Esophagus (tissue), 2 donors: Measurements from ENCODE around the gene ZNF414. TPM values are rescaled to one million over a fixed set of nuclear protein-coding genes. Genes with fewer than 3 reads are reported as not detected.

Source experiments
- H3K27ac ChIP-seq, 2 donors: one replicate each; pipeline ENCODE4 v1.5.1; 2013; ENCODE audit warnings: low read depth in 2 of 2, mild to moderate bottlenecking in 2 of 2, inconsistent platforms in 1 of 2, low read length in 1 of 2, moderate library complexity in 1 of 2
- H3K27me3 ChIP-seq, 2 donors: one replicate each; pipeline ENCODE4 v1.6.1; 2013; ENCODE audit warnings: low read length in 2 of 2, control low read depth in 1 of 2, mild to moderate bottlenecking in 1 of 2; ENCODE audit not compliant: insufficient read depth in 2 of 2, control insufficient read depth in 1 of 2
- H3K36me3 ChIP-seq, 2 donors: one replicate each; pipeline ENCODE4 v1.6.1; 2013; ENCODE audit warnings: low read length in 1 of 2; ENCODE audit not compliant: control insufficient read depth in 2 of 2, insufficient read depth in 2 of 2
- H3K4me1 ChIP-seq, 2 donors: one replicate each; pipeline ENCODE4 v1.6.1; 2013; ENCODE audit warnings: low read length in 1 of 2; ENCODE audit not compliant: control insufficient read depth in 2 of 2, insufficient read depth in 2 of 2
- H3K4me3 ChIP-seq, 2 donors: one replicate each; pipeline ENCODE4 v1.5.1; 2013; ENCODE audit warnings: low read length in 2 of 2, mild to moderate bottlenecking in 2 of 2, low read depth in 1 of 2, moderate library complexity in 1 of 2
- H3K9me3 ChIP-seq, 2 donors: one replicate each; pipeline ENCODE4 v1.6.1; 2013; ENCODE audit warnings: mild to moderate bottlenecking in 2 of 2, low read depth in 1 of 2, low read length in 1 of 2, moderate library complexity in 1 of 2; ENCODE audit not compliant: control insufficient read depth in 2 of 2, insufficient read depth in 1 of 2
- WGBS, 2 donors: extraction: QIAGEN DNeasy Blood & Tissue Kit; methylation state at CpG; one replicate each; pipeline ENCODE4 v1.1.7; 2013; 5-methylcytosine and 5-hydroxymethylcytosine counted together
- polyA plus RNA-seq, 2 donors: library from polyadenylated mRNA; stranded (reverse); fragments of 200-250 nt; gene quantifications; one replicate each; pipeline ENCODE4 v1.2.3, GENCODE V29; 2013
- donor health status: healthy with polysubstance abuse.
- donor health status: Bipolar disorder and iron deficiency.

The ZNF414 gene
- polyA plus RNA-seq, 2 donors, result 22.6 to 27.2 TPM

GRCh38 chr19:8486661-8487136 is 27.3 kb downstream of the ZNF414 start:
- Histone ChIP-seq H3K4me3 (no peak overlapping the region), H3K36me3 (peaks cover 22 to 50% of the 10 kb centered on the region in 2 donors)

GRCh38 chr19:8485561-8486371 is 28.2 kb downstream of the ZNF414 start:
- peaks cover 8 to 45% of the 10 kb centered on the region in 2 donors for H3K4me1 ChIP-seq
- WGBS, 2 donors, result 96 to 97% methylated on average over 62 of the region's 62 CpGs
- H3K9me3 ChIP-seq, result no peaks in the 10 kb centered on the region
- H3K4me3 ChIP-seq, result no peak overlapping the region
- no peaks in the 10 kb centered on the region for H3K27me3 ChIP-seq
- peaks cover 22 to 54% of the 10 kb centered on the region in 2 donors for H3K36me3 ChIP-seq
- H3K27ac ChIP-seq, result no peak overlapping the region

More at GRCh38 chr19:8486661-8487136, 27.3 kb downstream of the ZNF414 start:
- Histone ChIP-seq H3K27me3 (no peaks in the 10 kb centered on the region), H3K9me3 (no peaks in the 10 kb centered on the region), H3K4me1 (peaks cover 5 to 43% of the 10 kb centered on the region in 2 donors), H3K27ac (peak overlapping the region in 1 of 2 donors; percentile 31)
- 83 to 84% methylated on average over 16 of the region's 16 CpGs for WGBS, 2 donors

GRCh38 chr19:8484331-8484894 is 29.6 kb downstream of the ZNF414 start:
- Histone ChIP-seq H3K27ac (peak overlapping the region; percentile 3 to 22), H3K4me3 (no peak overlapping the region), H3K36me3 (peaks cover 22 to 54% of the 10 kb centered on the region in 2 donors), H3K27me3 (no peaks in the 10 kb centered on the region), H3K4me1 (peaks cover 3 to 33% of the 10 kb centered on the region in 2 donors), H3K9me3 (no peaks in the 10 kb centered on the region)
- WGBS, 2 donors, result 74 to 78% methylated on average over 18 of the region's 18 CpGs

- 76 to 81% methylated on average over 8 of the region's 8 CpGs for WGBS, 2 donors
- no peaks in the 10 kb centered on the region for H3K27me3 ChIP-seq
- H3K9me3 ChIP-seq, result no peaks in the 10 kb centered on the region
- H3K4me1 ChIP-seq, result peaks cover 3 to 29% of the 10 kb centered on the region in 2 donors
- H3K4me3 ChIP-seq, result no peak overlapping the region
- H3K36me3 ChIP-seq, result peaks cover 26 to 50% of the 10 kb centered on the region in 2 donors
- H3K27ac ChIP-seq, result no peak overlapping the region
Observed at GRCh38 chr19:8483165-8483564, 30.8 kb downstream of the ZNF414 start.

GRCh38 chr19:8482696-8483095 is 31.3 kb downstream of the ZNF414 start:
- Histone ChIP-seq H3K4me1 (peaks cover 3 to 29% of the 10 kb centered on the region in 2 donors), H3K36me3 (peaks cover 24 to 45% of the 10 kb centered on the region in 2 donors), H3K27ac (no peak overlapping the region), H3K27me3 (no peaks in the 10 kb centered on the region), H3K9me3 (no peaks in the 10 kb centered on the region), H3K4me3 (no peak overlapping the region)
- WGBS, 2 donors, result 83 to 86% methylated on average over 11 of the region's 11 CpGs

GRCh38 chr19:8481616-8482015 is 32.4 kb downstream of the ZNF414 start:
- H3K4me1 ChIP-seq, result peaks cover 3 to 25% of the 10 kb centered on the region in 2 donors
- H3K9me3 ChIP-seq, result no peaks in the 10 kb centered on the region
- H3K27me3 ChIP-seq, result no peaks in the 10 kb centered on the region
- peaks cover 20 to 38% of the 10 kb centered on the region in 2 donors for H3K36me3 ChIP-seq
- peak overlapping the region; percentile 84 to 92 for H3K27ac ChIP-seq
- no peak overlapping the region for H3K4me3 ChIP-seq
- 43 to 66% methylated on average over 6 of the region's 6 CpGs for WGBS, 2 donors

- 51 to 55% methylated on average over 11 of the region's 11 CpGs for WGBS, 2 donors
- Histone ChIP-seq H3K27me3 (no peaks in the 10 kb centered on the region), H3K9me3 (no peaks in the 10 kb centered on the region), H3K27ac (peak overlapping the region; percentile 84 to 92), H3K36me3 (peaks cover 20 to 36% of the 10 kb centered on the region in 2 donors), H3K4me3 (peak overlapping the region in 1 of 2 donors; percentile 4), H3K4me1 (peaks cover 3 to 25% of the 10 kb centered on the region in 2 donors)
Observed at GRCh38 chr19:8481201-8481600, 32.8 kb downstream of the ZNF414 start.

- 60 to 64% methylated on average over 3 of the region's 3 CpGs for WGBS, 2 donors
- Histone ChIP-seq H3K27ac (no peak overlapping the region), H3K4me1 (peaks cover 3 to 12% of the 10 kb centered on the region in 2 donors), H3K36me3 (peaks cover 25 to 26% of the 10 kb centered on the region in 2 donors), H3K27me3 (no peaks in the 10 kb centered on the region), H3K4me3 (no peak overlapping the region), H3K9me3 (no peaks in the 10 kb centered on the region)
Observed at GRCh38 chr19:8478598-8478997, 35.4 kb downstream of the ZNF414 start.

GRCh38 chr19:8477889-8478288 is 36.1 kb downstream of the ZNF414 start:
- H3K9me3 ChIP-seq, result no peaks in the 10 kb centered on the region
- H3K4me3 ChIP-seq, result no peak overlapping the region
- 80 to 83% methylated on average over 4 of the region's 4 CpGs for WGBS, 2 donors
- H3K27me3 ChIP-seq, result no peaks in the 10 kb centered on the region
- no peak overlapping the region for H3K27ac ChIP-seq
- peaks cover 21 to 26% of the 10 kb centered on the region in 2 donors for H3K36me3 ChIP-seq
- H3K4me1 ChIP-seq, result peaks cover 3 to 12% of the 10 kb centered on the region in 2 donors
